Measurements from ENCODE around the gene USP3. TPM values are rescaled to one million over a fixed set of nuclear protein-coding genes. Genes with fewer than 3 reads are reported as not detected.

USP3 gene
- total and polyA plus RNA-seq, 2 donors (not counting 1 experiment from before 2014, with no cell fraction given) = 43.4 to 152 TPM

DNA sequence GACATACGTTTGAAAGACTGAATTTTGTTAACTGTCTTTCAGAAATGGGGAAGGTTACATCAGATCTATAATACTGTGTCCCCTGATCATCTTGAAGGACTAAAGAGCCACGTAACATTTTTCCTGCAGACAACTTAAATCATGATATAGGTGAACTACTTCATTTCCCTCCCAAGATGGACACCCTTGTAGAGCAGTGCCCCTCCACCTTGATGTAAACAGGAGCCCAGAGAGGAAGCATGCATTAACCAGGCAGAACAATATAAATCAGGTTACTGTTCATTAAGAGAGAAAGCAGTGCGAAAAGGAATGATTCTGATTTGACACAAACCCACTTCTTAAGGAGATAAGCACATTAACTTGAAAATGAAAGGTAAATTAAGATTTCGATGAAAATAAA, 36.1 kb downstream of the USP3 start:
- no peaks in the 10 kb centered on the region for H3K9me3 Mint-ChIP-seq (ENCODE audit: insufficient read depth)
- H3K4me1 Mint-ChIP-seq = peaks cover 76% of the 10 kb centered on the region
- no peak for DNase-seq
- H3K4me2 ChIP-seq (replicated peaks; ENCODE audit: low read depth, low read length, poor library complexity, severe bottlenecking) = peak overlapping the region; percentile 2
- TF ChIP-seq, protein P1, sequence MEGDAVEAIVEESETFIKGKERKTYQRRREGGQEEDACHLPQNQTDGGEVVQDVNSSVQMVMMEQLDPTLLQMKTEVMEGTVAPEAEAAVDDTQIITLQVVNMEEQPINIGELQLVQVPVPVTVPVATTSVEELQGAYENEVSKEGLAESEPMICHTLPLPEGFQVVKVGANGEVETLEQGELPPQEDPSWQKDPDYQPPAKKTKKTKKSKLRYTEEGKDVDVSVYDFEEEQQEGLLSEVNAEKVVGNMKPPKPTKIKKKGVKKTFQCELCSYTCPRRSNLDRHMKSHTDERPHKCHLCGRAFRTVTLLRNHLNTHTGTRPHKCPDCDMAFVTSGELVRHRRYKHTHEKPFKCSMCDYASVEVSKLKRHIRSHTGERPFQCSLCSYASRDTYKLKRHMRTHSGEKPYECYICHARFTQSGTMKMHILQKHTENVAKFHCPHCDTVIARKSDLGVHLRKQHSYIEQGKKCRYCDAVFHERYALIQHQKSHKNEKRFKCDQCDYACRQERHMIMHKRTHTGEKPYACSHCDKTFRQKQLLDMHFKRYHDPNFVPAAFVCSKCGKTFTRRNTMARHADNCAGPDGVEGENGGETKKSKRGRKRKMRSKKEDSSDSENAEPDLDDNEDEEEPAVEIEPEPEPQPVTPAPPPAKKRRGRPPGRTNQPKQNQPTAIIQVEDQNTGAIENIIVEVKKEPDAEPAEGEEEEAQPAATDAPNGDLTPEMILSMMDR (IDR thresholded peaks at IDR 0.05) = no peak
- no peak for TF ChIP-seq EZH2 (IDR thresholded peaks at IDR 0.05; ENCODE audit: borderline replicate concordance, insufficient read depth, low read depth, low read length, poor library complexity, severe bottlenecking)
- peaks cover 14 to 19% of the 10 kb centered on the region in 2 experiments for H3K36me3 ChIP-seq (replicated peaks in 1 of 2; ENCODE audit: control extremely low read depth in 1 of 2, control insufficient read depth in 1 of 2, extremely low read depth in 1 of 2, insufficient read depth in 2 of 2, low read length in 1 of 2)
- H2AFZ ChIP-seq (ENCODE audit: insufficient read depth, low read depth, low read length, poor library complexity, severe bottlenecking) = no peak overlapping the region
- no peak overlapping the region for H3K4me3 ChIP-seq (ENCODE audit: control extremely low read depth in 1 of 5, extremely low read depth in 1 of 5, insufficient read depth in 1 of 5, low read depth in 2 of 5, low read length in 4 of 5)
- no peaks in the 10 kb centered on the region for H3K9me3 ChIP-seq (ENCODE audit: control extremely low read depth in 1 of 3, control insufficient read depth in 2 of 3, insufficient read depth in 1 of 3, low read length in 2 of 3)
- H3K27me3 Mint-ChIP-seq = no peaks in the 10 kb centered on the region
- no peak overlapping the region for H3K4me3 Mint-ChIP-seq
- ChIA-PET POLR2A (no interaction called here), CTCF (interaction anchor here (0.6 to 8.4 kb wide), 5 partner anchors 36 to 934 kb away, joined by 3 to 61 read pairs (median 4); partner anchors contain the start of gene USP3)
- peaks cover 49% of the 10 kb centered on the region for H3K79me2 ChIP-seq (ENCODE audit: control insufficient read depth, insufficient read depth, low read length)
- H3K27ac Mint-ChIP-seq = peak overlapping the region; percentile 48
- peaks cover 40 to 61% of the 10 kb centered on the region in 2 donors for H3K4me1 ChIP-seq (ENCODE audit: control insufficient read depth in 2 of 2, insufficient read depth in 2 of 2, low read length in 2 of 2)
- H4K20me1 ChIP-seq (ENCODE audit: control insufficient read depth, insufficient read depth, low read length, poor library complexity, severe bottlenecking) = peaks cover 4% of the 10 kb centered on the region
- WGBS (ENCODE audit: insufficient coverage) = no CpG with 5 or more reads among the region's 4 CpGs
- no peak for ATAC-seq (ENCODE audit: low read depth)
- H3K9ac ChIP-seq (ENCODE audit: low read length) = no peak overlapping the region
- no peaks in the 10 kb centered on the region for H3K27me3 ChIP-seq (replicated peaks in 1 of 4; ENCODE audit: control extremely low read depth in 1 of 4, control insufficient read depth in 3 of 4, insufficient read depth in 4 of 4, low read length in 3 of 4)
- intact Hi-C loops (cut with micrococcal nuclease) = loop anchor here (5.0 to 10.0 kb wide), 2 partner anchors 33 to 54 kb away; partner anchors contain the start of gene FBXL22
- H3K27ac ChIP-seq (ENCODE audit: low read length in 2 of 2) = peak overlapping the region; percentile 13 to 68

- H3K9me3 Mint-ChIP-seq (ENCODE audit: insufficient read depth) = no peaks in the 10 kb centered on the region
- peaks cover 64% of the 10 kb centered on the region for H3K79me2 ChIP-seq (ENCODE audit: control insufficient read depth, insufficient read depth, low read length)
- intact Hi-C loops (cut with micrococcal nuclease) = loop anchor here (2.0 to 10.0 kb wide), 4 partner anchors 37 to 78 kb away; partner anchors contain the start of gene FBXL22
- H3K9me3 ChIP-seq (ENCODE audit: control extremely low read depth in 1 of 3, control insufficient read depth in 2 of 3, insufficient read depth in 1 of 3, low read length in 2 of 3) = no peaks in the 10 kb centered on the region
- H2AFZ ChIP-seq (ENCODE audit: insufficient read depth, low read depth, low read length, poor library complexity, severe bottlenecking) = no peak overlapping the region
- H3K27ac Mint-ChIP-seq = peak overlapping the region; percentile 83
- H3K27me3 ChIP-seq (replicated peaks in 1 of 4; ENCODE audit: control extremely low read depth in 1 of 4, control insufficient read depth in 3 of 4, insufficient read depth in 4 of 4, low read length in 3 of 4) = no peaks in the 10 kb centered on the region
- peak overlapping the region; percentile 81 for H3K4me2 ChIP-seq (replicated peaks; ENCODE audit: low read depth, low read length, poor library complexity, severe bottlenecking)
- H3K27ac ChIP-seq (ENCODE audit: low read length in 2 of 2) = peak overlapping the region; percentile 73 to 89
- peaks cover 49 to 68% of the 10 kb centered on the region in 2 donors for H3K4me1 ChIP-seq (ENCODE audit: control insufficient read depth in 2 of 2, insufficient read depth in 2 of 2, low read length in 2 of 2)
- WGBS (ENCODE audit: insufficient coverage) = 15% methylated on average over 5 of the region's 5 CpGs
- no peak for TF ChIP-seq EZH2 (IDR thresholded peaks at IDR 0.05; ENCODE audit: borderline replicate concordance, insufficient read depth, low read depth, low read length, poor library complexity, severe bottlenecking)
- TF ChIP-seq, protein P1 (IDR thresholded peaks at IDR 0.05) = no peak
- H3K4me3 ChIP-seq (ENCODE audit: control extremely low read depth in 1 of 5, extremely low read depth in 1 of 5, insufficient read depth in 1 of 5, low read depth in 2 of 5, low read length in 4 of 5) = peak overlapping the region; percentile 14 to 68 (median 35)
- ATAC-seq (ENCODE audit: low read depth) = peak; percentile 68
- peaks cover 3 to 8% of the 10 kb centered on the region in 2 experiments for H3K36me3 ChIP-seq (replicated peaks in 1 of 2; ENCODE audit: control extremely low read depth in 1 of 2, control insufficient read depth in 1 of 2, extremely low read depth in 1 of 2, insufficient read depth in 2 of 2, low read length in 1 of 2)
- no peaks in the 10 kb centered on the region for H3K27me3 Mint-ChIP-seq
- H3K4me1 Mint-ChIP-seq = peaks cover 66% of the 10 kb centered on the region
- no peaks in the 10 kb centered on the region for H4K20me1 ChIP-seq (ENCODE audit: control insufficient read depth, insufficient read depth, low read length, poor library complexity, severe bottlenecking)
- CTCF ChIA-PET = interaction anchor here (0.6 to 8.4 kb wide), 13 partner anchors 9 to 751 kb away, joined by 3 to 61 read pairs (median 5); partner anchors contain the start of gene USP3
- POLR2A ChIA-PET = interaction anchor here (0.6 to 1.4 kb wide), 3 partner anchors 39 to 350 kb away, joined by 3 to 4 read pairs (median 3); no protein-coding TSS in a partner anchor
- DNase-seq = peak; percentile 71
- peak overlapping the region; percentile 63 for H3K9ac ChIP-seq (ENCODE audit: low read length)
- H3K4me3 Mint-ChIP-seq = peak overlapping the region; percentile 75
These were observed 40.0 kb downstream of the USP3 start for GRCh38 chr15:63544258-63545026.

Data from B cell (primary cell).